Gastroesophageal sphincter (tissue), 3 donors: ENCODE data around the gene CTTN.

Experiments used
- CTCF ChIP-seq, 4 experiments: fragments of 200-600 bp in 2 of 4; fragments of 450-650 bp in 2 of 4; sonication (generic) in 1 of 4; IDR thresholded peaks; one replicate each; pipeline ENCODE4 v1.5.1; 2017 to 2019; ENCODE audit warnings: antibody characterized with exemption in 4 of 4, mild to moderate bottlenecking in 2 of 4, moderate library complexity in 2 of 4
- EP300 ChIP-seq: sonication (generic); formaldehyde crosslinking; IDR thresholded peaks from one replicate; pipeline ENCODE4 v1.6.1; 2017; ENCODE audit warnings: antibody characterized with exemption, mild to moderate bottlenecking
- POLR2A ChIP-seq, 2 donors: fragments of 450-650 bp; IDR thresholded peaks; one replicate each; pipeline ENCODE4 v1.6.1; 2017; ENCODE audit warnings: antibody characterized with exemption in 2 of 2, mild to moderate bottlenecking in 2 of 2, moderate library complexity in 1 of 2
- POLR2AphosphoS5 ChIP-seq: sonication (generic); formaldehyde crosslinking; IDR thresholded peaks from one replicate; pipeline ENCODE4 v1.6.1; 2017; ENCODE audit warnings: antibody characterized with exemption

DNA sequence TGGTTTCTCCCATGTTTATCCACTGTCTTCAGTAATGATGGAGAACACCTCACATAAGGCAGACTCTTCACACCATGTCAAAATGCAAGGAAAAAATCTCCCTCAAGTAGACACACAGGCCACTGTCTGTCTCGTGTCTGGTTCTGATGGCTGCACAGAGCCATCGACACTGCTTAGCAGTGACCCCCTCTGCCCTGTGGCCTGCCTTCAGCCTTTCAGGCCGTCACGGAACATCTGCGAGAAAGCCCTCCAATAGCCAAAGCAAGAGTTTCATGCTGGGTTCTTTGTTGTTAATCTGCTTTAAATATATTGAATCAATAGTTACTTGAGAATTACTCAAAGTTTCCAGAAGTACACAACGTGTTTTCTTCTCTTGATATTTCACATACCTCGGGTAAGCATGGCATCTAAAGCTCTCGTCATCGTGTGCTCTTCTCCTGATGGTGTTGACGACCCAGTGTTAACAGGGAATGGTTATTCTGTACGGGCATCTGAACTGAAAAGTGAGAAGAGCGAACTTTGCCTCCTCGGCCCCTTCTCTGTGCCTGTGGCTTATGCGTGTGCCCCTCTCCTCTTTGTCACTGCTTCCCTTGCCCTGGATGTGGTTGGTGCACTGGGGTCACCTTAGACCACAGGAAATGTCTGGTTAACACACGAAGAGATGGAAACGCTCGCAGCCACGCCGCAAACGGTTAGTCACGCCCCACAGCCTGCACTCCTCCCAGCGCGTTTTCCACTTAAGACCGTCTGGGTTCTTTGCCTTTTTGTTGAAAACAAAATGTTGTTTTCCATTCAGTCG lies 33.4 kb upstream of the CTTN start:
- TF ChIP-seq POLR2A (IDR thresholded peaks at IDR 0.05), result no peak
- no peak for TF ChIP-seq CTCF (IDR thresholded peaks at IDR 0.05)
- no peak for TF ChIP-seq POLR2AphosphoS5
- TF ChIP-seq EP300, result no peak
